Testis (tissue), 2 donors: ENCODE data around the gene RRP12.

ENCODE experiments used
- POLR2A ChIP-seq: fragments of 450-650 bp; IDR thresholded peaks from one replicate; pipeline ENCODE4 v1.6.1; 2017; ENCODE audit warnings: antibody characterized with exemption, mild to moderate bottlenecking, moderate library complexity
- TF ChIP-seq, protein P1 (sequence below), 3 experiments: fragments of 450-650 bp in 2 of 3; fragments of 200-600 bp in 1 of 3; sonication (generic) in 1 of 3; IDR thresholded peaks; one replicate each; pipeline ENCODE4 v1.5.1; 2016 to 2019; ENCODE audit warnings: antibody characterized with exemption in 3 of 3, mild to moderate bottlenecking in 2 of 3, moderate library complexity in 1 of 3

DNA sequence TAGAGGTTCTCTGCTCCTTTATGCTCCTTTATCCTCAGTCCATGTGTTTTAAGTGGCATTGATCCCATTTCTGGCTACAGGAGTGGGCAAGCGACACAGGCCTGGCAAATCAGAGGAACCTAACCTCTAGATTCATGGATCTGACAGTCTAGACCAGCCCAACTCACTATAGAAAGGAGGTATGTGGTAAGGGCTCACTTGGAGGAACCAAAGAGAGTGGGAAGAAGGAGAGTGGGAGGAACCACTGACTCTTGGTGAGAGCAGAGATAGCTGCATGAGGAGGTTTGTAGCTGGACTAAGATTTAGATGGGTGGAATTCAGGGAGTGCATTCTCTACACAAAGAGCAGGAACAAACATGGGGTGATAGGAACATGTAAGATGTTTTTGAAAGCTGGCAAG lies 93.7 kb downstream of the RRP12 start:
- TF ChIP-seq, protein P1, sequence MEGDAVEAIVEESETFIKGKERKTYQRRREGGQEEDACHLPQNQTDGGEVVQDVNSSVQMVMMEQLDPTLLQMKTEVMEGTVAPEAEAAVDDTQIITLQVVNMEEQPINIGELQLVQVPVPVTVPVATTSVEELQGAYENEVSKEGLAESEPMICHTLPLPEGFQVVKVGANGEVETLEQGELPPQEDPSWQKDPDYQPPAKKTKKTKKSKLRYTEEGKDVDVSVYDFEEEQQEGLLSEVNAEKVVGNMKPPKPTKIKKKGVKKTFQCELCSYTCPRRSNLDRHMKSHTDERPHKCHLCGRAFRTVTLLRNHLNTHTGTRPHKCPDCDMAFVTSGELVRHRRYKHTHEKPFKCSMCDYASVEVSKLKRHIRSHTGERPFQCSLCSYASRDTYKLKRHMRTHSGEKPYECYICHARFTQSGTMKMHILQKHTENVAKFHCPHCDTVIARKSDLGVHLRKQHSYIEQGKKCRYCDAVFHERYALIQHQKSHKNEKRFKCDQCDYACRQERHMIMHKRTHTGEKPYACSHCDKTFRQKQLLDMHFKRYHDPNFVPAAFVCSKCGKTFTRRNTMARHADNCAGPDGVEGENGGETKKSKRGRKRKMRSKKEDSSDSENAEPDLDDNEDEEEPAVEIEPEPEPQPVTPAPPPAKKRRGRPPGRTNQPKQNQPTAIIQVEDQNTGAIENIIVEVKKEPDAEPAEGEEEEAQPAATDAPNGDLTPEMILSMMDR (IDR thresholded peaks at IDR 0.05) = no peak
- no peak for TF ChIP-seq POLR2A
